Naive thymus-derived CD8-positive, alpha-beta T cell (primary cell): ENCODE measurements around the gene TBC1D13. TPM values are rescaled to one million over a fixed set of nuclear protein-coding genes. Genes with fewer than 3 reads are reported as not detected.
"Not testable (repeated sequence)": the region's sequence is repeated elsewhere in the genome, so short reads cannot be mapped to it uniquely, and the experiment has no call there.

Experiments
- ATAC-seq, 2 donors: fragments of 150-1000 bp; cut with Tn5 transposase in 1 of 2; sonication (Bioruptor Pico), chemical (Tn5 transposase) in 1 of 2; 1 replicate in 1 of 2; 2 replicates in 1 of 2; pipeline ENCODE4 v1.10.0; 2021; ENCODE audit warnings: mild to moderate bottlenecking in 2 of 2, moderate library complexity in 2 of 2
- POLR2A ChIA-PET: fragments of 350-600 bp; sonication (Branson Sonifier 250); formaldehyde crosslinking; loops from one replicate; lab custom pipeline; 2021; ENCODE audit warnings: antibody characterized with exemption; lab: Charles Lee
- DNase-seq, 10 donors: peaks; one replicate each; pipeline versions ENCODE4 v3.0.0 to v3.0.0-alpha.2; 2020 to 2022
- H3K27ac Mint-ChIP-seq, 10 donors: one replicate each; pipeline ENCODE4 v1.8.0; 2020 to 2022; ENCODE audit warnings: mild to moderate bottlenecking in 10 of 10, mixed read lengths in 10 of 10, moderate library complexity in 4 of 10, inconsistent platforms in 1 of 10
- H3K27me3 Mint-ChIP-seq, 5 donors: one replicate each; pipeline ENCODE4 v1.8.0; 2021 to 2022; ENCODE audit warnings: mixed read lengths in 5 of 5
- H3K36me3 Mint-ChIP-seq, 3 donors: one replicate each; pipeline ENCODE4 v1.8.0; 2020 to 2022; ENCODE audit warnings: mixed read lengths in 3 of 3, mild to moderate bottlenecking in 2 of 3, inconsistent platforms in 1 of 3
- H3K4me1 Mint-ChIP-seq, 4 donors: one replicate each; pipeline ENCODE4 v1.8.0; 2021 to 2022; ENCODE audit warnings: mixed read lengths in 4 of 4
- H3K4me3 Mint-ChIP-seq, 10 donors: one replicate each; pipeline ENCODE4 v1.8.0; 2020 to 2022; ENCODE audit warnings: mild to moderate bottlenecking in 10 of 10, mixed read lengths in 10 of 10, moderate library complexity in 6 of 10, inconsistent platforms in 1 of 10
- H3K9me3 Mint-ChIP-seq, 9 donors: one replicate each; pipeline ENCODE4 v1.8.0; 2020 to 2022; ENCODE audit warnings: mixed read lengths in 9 of 9, mild to moderate bottlenecking in 3 of 9, inconsistent platforms in 1 of 9, moderate library complexity in 1 of 9
- polyA plus RNA-seq, 3 donors: library from polyadenylated mRNA; unstranded; fragments of 300-500 nt; fragmentation: Illumina TruSeq; gene quantifications; one replicate each; pipeline ENCODE4 v1.2.3, GENCODE V29; 2021
- total RNA-seq, 8 experiments: library from RNA in 2 of 8; stranded (reverse) in 2 of 8; gene quantifications; one replicate each; pipeline ENCODE4 v1.2.3 and lab custom pipeline; 2021 to 2026

TBC1D13 gene
- total and polyA plus RNA-seq, 5 experiments from 2014 or later, result 20.2 to 36.3 (median 29.9) TPM

- POLR2A ChIA-PET, result interaction anchor here (0.6 to 3.4 kb wide), 9 partner anchors 8 to 111 kb away, joined by 3 to 50 read pairs (median 4); partner anchors contain the start of genes KYAT1, LRRC8A, SET and SPOUT1
- peaks cover 0 to 4% (median 0%) of the 10 kb centered on the region in 9 donors for H3K9me3 Mint-ChIP-seq
- H3K4me3 Mint-ChIP-seq, result peak overlapping the region; percentile 94 to 99 (median 97)
- H3K4me1 Mint-ChIP-seq, result peaks cover 22 to 50% (median 36%) of the 10 kb centered on the region in 4 donors
- no peaks in the 10 kb centered on the region for H3K27me3 Mint-ChIP-seq
- peak overlapping the region; percentile 90 to 100 (median 99) for H3K27ac Mint-ChIP-seq
- peaks cover 0 to 21% (median 3%) of the 10 kb centered on the region in 3 donors for H3K36me3 Mint-ChIP-seq
- ATAC-seq, result no peak
- peak in 1 of 10 donors; percentile 7 for DNase-seq
Observed at GRCh38 chr9:128770286-128771030, 16.6 kb upstream of the TBC1D13 start.

DNA sequence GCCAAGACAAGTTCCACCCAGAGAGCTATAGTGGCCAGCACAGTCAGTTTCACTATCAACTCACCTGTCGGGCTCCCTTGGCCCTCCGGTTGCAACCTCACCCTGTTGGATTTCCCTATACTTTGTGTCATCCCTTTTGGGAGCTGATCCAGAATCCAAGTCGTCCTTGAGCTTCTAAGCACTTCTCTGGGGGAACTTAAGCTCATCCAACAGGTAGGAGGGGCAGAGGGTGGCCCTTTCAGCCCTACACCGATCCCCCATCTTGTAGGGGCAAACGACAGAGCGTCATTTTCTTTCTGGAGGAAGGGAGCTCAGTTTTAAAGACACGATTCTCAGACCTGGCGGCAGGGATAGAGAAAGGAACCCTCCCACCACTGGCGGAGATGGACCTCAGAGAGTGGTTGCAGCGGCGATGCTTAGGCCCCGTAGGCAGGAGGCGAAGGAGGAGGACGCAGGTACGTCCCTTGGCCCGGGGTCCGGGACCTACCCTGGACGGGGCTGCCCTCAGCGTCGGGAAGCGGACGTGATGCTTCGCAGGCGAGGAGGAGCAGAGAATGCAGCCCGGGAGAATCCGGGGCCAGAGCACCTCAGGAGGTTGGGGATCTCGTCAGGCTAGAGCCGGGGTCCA is 15.8 kb upstream of the TBC1D13 start:
- peak in 5 of 10 donors; percentile 21 to 59 (median 41) for DNase-seq
- peak; percentile 35 to 47 for ATAC-seq
- H3K9me3 Mint-ChIP-seq, result peaks cover 0 to 8% (median 0%) of the 10 kb centered on the region in 9 donors
- peaks cover 0 to 18% (median 3%) of the 10 kb centered on the region in 3 donors for H3K36me3 Mint-ChIP-seq
- peaks cover 20 to 46% (median 34%) of the 10 kb centered on the region in 4 donors for H3K4me1 Mint-ChIP-seq
- H3K4me3 Mint-ChIP-seq, result peak overlapping the region; percentile 94 to 99 (median 97)
- POLR2A ChIA-PET, result interaction anchor here (0.8 to 3.4 kb wide), 10 partner anchors 9 to 111 kb away, joined by 3 to 50 read pairs (median 4); partner anchors contain the start of genes ENDOG, KYAT1, LRRC8A and SET
- peak overlapping the region; percentile 90 to 100 (median 99) for H3K27ac Mint-ChIP-seq
- H3K27me3 Mint-ChIP-seq, result no peaks in the 10 kb centered on the region

- ATAC-seq, result peak; percentile 89 to 91
- no peaks in the 10 kb centered on the region for H3K27me3 Mint-ChIP-seq
Observed at GRCh38 chr9:128771745-128772519, 15.1 kb upstream of the TBC1D13 start, which contains the start of gene ZER1. Gene ZER1, minus strand, starts transcription at chr9:128771927. Its CDS starts 16,362 bp downstream, at chr9:128755565.

GRCh38 chr9:128773049-128773448 is 14.0 kb upstream of the TBC1D13 start:
- Mint-ChIP-seq H3K27ac (peak overlapping the region in 9 of 10 donors; percentile 4 to 99 (median 98)), H3K36me3 (peaks cover 0 to 8% (median 0%) of the 10 kb centered on the region in 3 donors), H3K9me3 (peaks cover 0 to 8% (median 0%) of the 10 kb centered on the region in 9 donors), H3K4me1 (peaks cover 16 to 34% (median 31%) of the 10 kb centered on the region in 4 donors), H3K27me3 (no peaks in the 10 kb centered on the region), H3K4me3 (peak overlapping the region in 9 of 10 donors; percentile 18 to 99 (median 74))
- POLR2A ChIA-PET, result interaction anchor here (0.7 to 3.4 kb wide), 3 partner anchors 13 to 297 kb away, joined by 3 to 50 read pairs (median 11); partner anchors contain the start of genes ENDOG and TBC1D13
- ATAC-seq (no peak), DNase-seq (no peak)

More at GRCh38 chr9:128771745-128772519, 15.1 kb upstream of the TBC1D13 start, which contains the start of gene ZER1:
- Mint-ChIP-seq H3K9me3 (peaks cover 0 to 8% (median 0%) of the 10 kb centered on the region in 9 donors), H3K4me3 (peak within 1 kb of the TSS; percentile 94 to 99 (median 97)), H3K4me1 (peaks cover 20 to 43% (median 34%) of the 10 kb centered on the region in 4 donors), H3K27ac (peak within 1 kb of the TSS; percentile 90 to 100 (median 99)), H3K36me3 (peaks cover 0 to 18% (median 3%) of the 10 kb centered on the region in 3 donors)
- peak; percentile 88 to 96 (median 94) for DNase-seq
- POLR2A ChIA-PET, result interaction anchor here (0.6 to 3.4 kb wide), 11 partner anchors 9 to 1625 kb away, joined by 3 to 50 read pairs (median 5); partner anchors contain the start of genes ENDOG, KYAT1, LRRC8A and SET

- H3K4me1 Mint-ChIP-seq, result peaks cover 13 to 18% (median 16%) of the 10 kb centered on the region in 4 donors
- H3K27me3 Mint-ChIP-seq, result no peaks in the 10 kb centered on the region
- ATAC-seq (no peak), DNase-seq (no peak)
- H3K27ac Mint-ChIP-seq, result peak overlapping the region in 1 of 10 donors; percentile 67
- no peak overlapping the region for H3K4me3 Mint-ChIP-seq
- H3K36me3 Mint-ChIP-seq, result peaks cover 0 to 5% (median 0%) of the 10 kb centered on the region in 3 donors
- H3K9me3 Mint-ChIP-seq, result peaks cover 0 to 8% (median 0%) of the 10 kb centered on the region in 9 donors
- POLR2A ChIA-PET, result interaction anchor here (1.0 kb wide), 1 partner anchor 12 kb away, joined by 7 read pairs; no protein-coding TSS in a partner anchor
Observed at GRCh38 chr9:128774804-128775203, 12.2 kb upstream of the TBC1D13 start.

GRCh38 chr9:128780093-128780492 is 7.0 kb upstream of the TBC1D13 start:
- POLR2A ChIA-PET, result interaction anchor here (1.3 kb wide), 1 partner anchor 8 kb away, joined by 4 read pairs; the partner anchor contains the start of gene ZER1
- not testable (repeated sequence) for H3K36me3 Mint-ChIP-seq, DNase-seq, H3K27me3 Mint-ChIP-seq, H3K9me3 Mint-ChIP-seq, ATAC-seq, H3K27ac Mint-ChIP-seq, H3K4me1 Mint-ChIP-seq, H3K4me3 Mint-ChIP-seq

GRCh38 chr9:128781187-128782070 is 5.6 kb upstream of the TBC1D13 start:
- DNase-seq (no peak), ATAC-seq (no peak)
- no peak overlapping the region for H3K27ac Mint-ChIP-seq
- no peaks in the 10 kb centered on the region for H3K36me3 Mint-ChIP-seq
- H3K4me3 Mint-ChIP-seq, result no peak overlapping the region
- H3K27me3 Mint-ChIP-seq, result no peaks in the 10 kb centered on the region
- POLR2A ChIA-PET, result interaction anchor here (0.7 to 1.3 kb wide), 2 partner anchors 10 to 133 kb away, joined by 4 read pairs; partner anchors contain the start of gene ZER1
- H3K9me3 Mint-ChIP-seq, result peaks cover 0 to 3% (median 0%) of the 10 kb centered on the region in 9 donors
- H3K4me1 Mint-ChIP-seq, result peaks cover 0 to 8% (median under 1%) of the 10 kb centered on the region in 4 donors

DNA sequence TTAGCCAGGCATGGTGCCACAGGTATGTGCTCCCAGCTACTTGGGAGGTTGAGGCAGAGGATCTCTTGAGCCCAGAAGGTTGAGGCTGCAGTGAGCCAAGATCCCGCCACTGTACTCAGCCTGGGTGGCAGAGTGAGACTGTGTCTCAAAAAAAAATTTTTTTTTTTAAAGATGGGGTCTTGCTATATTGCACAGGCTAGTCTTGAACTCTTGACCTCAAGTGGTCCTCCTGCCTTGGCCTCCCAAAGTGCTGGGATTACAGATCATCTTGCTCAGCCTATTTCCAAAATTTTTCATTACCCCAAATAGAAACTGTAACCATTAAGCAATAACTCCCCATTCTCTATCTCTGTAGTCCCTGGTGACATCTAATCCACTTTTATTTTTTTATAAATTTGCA is 4.4 kb upstream of the TBC1D13 start:
- POLR2A ChIA-PET, result interaction anchor here (7.4 kb wide), 1 partner anchor 11 kb away, joined by 50 read pairs; the partner anchor contains the start of gene ZER1
- ATAC-seq (no peak), DNase-seq (no peak)
- H3K4me1 Mint-ChIP-seq, result peaks cover 1 to 14% (median 8%) of the 10 kb centered on the region in 4 donors
- no peaks in the 10 kb centered on the region for H3K36me3 Mint-ChIP-seq
- no peak overlapping the region for H3K27ac Mint-ChIP-seq
- peaks cover 0 to 1% (median 0%) of the 10 kb centered on the region in 5 donors for H3K27me3 Mint-ChIP-seq
- H3K4me3 Mint-ChIP-seq, result no peak overlapping the region
- H3K9me3 Mint-ChIP-seq, result peaks cover 0 to 3% (median 0%) of the 10 kb centered on the region in 9 donors

- peak overlapping the region in 5 of 10 donors; percentile 22 to 48 (median 36) for H3K4me3 Mint-ChIP-seq
- H3K27ac Mint-ChIP-seq, result peak overlapping the region in 5 of 10 donors; percentile 4 to 71 (median 62)
- ATAC-seq (no peak), DNase-seq (no peak)
- H3K4me1 Mint-ChIP-seq, result peaks cover 6 to 29% (median 22%) of the 10 kb centered on the region in 4 donors
- POLR2A ChIA-PET, result interaction anchor here (0.6 to 7.4 kb wide), 9 partner anchors 8 to 1362 kb away, joined by 3 to 50 read pairs (median 3); partner anchors contain the start of genes URM1, ZDHHC12 and ZER1
- peaks cover 0 to 1% (median 0%) of the 10 kb centered on the region in 5 donors for H3K27me3 Mint-ChIP-seq
- peaks cover 0 to 7% (median 0%) of the 10 kb centered on the region in 3 donors for H3K36me3 Mint-ChIP-seq
- peaks cover 0 to 2% (median 0%) of the 10 kb centered on the region in 9 donors for H3K9me3 Mint-ChIP-seq
Observed at GRCh38 chr9:128785427-128785826, 1.6 kb upstream of the TBC1D13 start.

DNA sequence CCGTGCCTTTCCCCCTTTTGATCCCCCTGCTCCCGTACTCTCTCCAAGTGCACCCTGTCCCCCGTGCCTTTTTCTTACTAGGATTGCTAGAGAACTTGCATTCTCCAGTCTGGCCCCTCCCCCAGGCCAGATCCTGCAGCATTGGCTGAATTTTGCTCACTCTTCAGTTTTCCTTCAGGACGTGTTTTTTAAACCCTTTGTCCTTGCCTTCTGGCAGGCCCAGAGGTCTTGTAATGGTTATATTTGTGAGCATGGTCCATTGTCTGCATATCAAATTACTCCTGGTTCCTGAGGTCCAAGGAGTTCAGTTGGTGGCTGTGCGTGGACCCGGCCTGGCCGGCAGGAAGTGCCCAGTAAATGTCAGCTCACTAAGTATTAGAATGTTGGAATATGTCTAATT is 606 bp downstream of the TBC1D13 start:
- POLR2A ChIA-PET, result interaction anchor here (0.5 to 7.4 kb wide), 6 partner anchors 16 to 426 kb away, joined by 3 to 50 read pairs (median 6); partner anchors contain the start of genes ENDOG, ZDHHC12 and ZER1
- Mint-ChIP-seq H3K9me3 (no peaks in the 10 kb centered on the region), H3K36me3 (peaks cover 0 to 24% (median 0%) of the 10 kb centered on the region in 3 donors), H3K27ac (peak overlapping the region; percentile 88 to 99 (median 97)), H3K4me1 (peaks cover 6 to 28% (median 22%) of the 10 kb centered on the region in 4 donors), H3K27me3 (peaks cover 0 to 1% (median 0%) of the 10 kb centered on the region in 5 donors), H3K4me3 (peak overlapping the region; percentile 91 to 98 (median 94))
- ATAC-seq, result no peak
- DNase-seq, result peak in 1 of 10 donors; percentile 9
